H9 (cell line): ENCODE data around the gene CFAP100. TPM values are rescaled to one million over a fixed set of nuclear protein-coding genes. Genes with fewer than 3 reads are reported as not detected.
A peak's percentile ranks its signal among the peaks of the same experiment; 100 is the strongest.

Experiments used
- DNase-seq: peaks from one replicate; pipeline ENCODE4 v3.0.0-alpha.2; 2017
- H2AFZ ChIP-seq: one replicate; pipeline ENCODE4 v1.6.1; 2013; ENCODE audit warnings: mild to moderate bottlenecking, low read length, control low read depth, moderate library complexity
- H2AK5ac ChIP-seq: 2 replicates; pipeline ENCODE4 v1.6.1; 2013; ENCODE audit warnings: low read length, control low read depth, mixed read lengths; ENCODE audit not compliant: insufficient read length
- H2BK120ac ChIP-seq: one replicate; pipeline ENCODE4 v1.6.1; 2013; ENCODE audit warnings: low read depth, mild to moderate bottlenecking, low read length, control low read depth, inconsistent platforms; ENCODE audit not compliant: poor library complexity, severe bottlenecking
- H2BK12ac ChIP-seq: 2 replicates; pipeline ENCODE4 v1.6.1; 2013; ENCODE audit warnings: low read length, control low read depth, mixed read lengths, low read depth; ENCODE audit not compliant: insufficient read length
- H2BK15ac ChIP-seq: 2 replicates; pipeline ENCODE4 v1.6.1; 2013; ENCODE audit warnings: low read depth, low read length, control low read depth
- H2BK20ac ChIP-seq: one replicate; pipeline ENCODE4 v1.6.1; 2013; ENCODE audit warnings: low read depth, mild to moderate bottlenecking, low read length, control low read depth, inconsistent platforms; ENCODE audit not compliant: poor library complexity, severe bottlenecking
- H2BK5ac ChIP-seq: 2 replicates; pipeline ENCODE4 v1.6.1; 2013; ENCODE audit warnings: low read length, control low read depth, mixed read lengths; ENCODE audit not compliant: insufficient read length
- H3K14ac ChIP-seq: 2 replicates; pipeline ENCODE4 v1.6.1; 2013; ENCODE audit warnings: low read length, control low read depth; ENCODE audit not compliant: insufficient read depth
- H3K18ac ChIP-seq: 2 replicates; pipeline ENCODE4 v1.6.1; 2013; ENCODE audit warnings: low read depth, mild to moderate bottlenecking, mixed read lengths, low read length, control low read depth; ENCODE audit not compliant: insufficient read length
- H3K23ac ChIP-seq: 2 replicates; pipeline ENCODE4 v1.6.1; 2013; ENCODE audit warnings: low read length, control low read depth, mixed read lengths, low read depth; ENCODE audit not compliant: insufficient read length
- H3K23me2 ChIP-seq: 2 replicates; pipeline ENCODE4 v1.6.1; 2013; ENCODE audit warnings: low read depth, mild to moderate bottlenecking, mixed read lengths, low read length, control low read depth; ENCODE audit not compliant: insufficient read length, poor library complexity, severe bottlenecking
- H3K27ac ChIP-seq: 2 replicates; pipeline ENCODE4 v1.5.1; 2013; ENCODE audit warnings: low read length, control low read depth, mixed read lengths, low read depth; ENCODE audit not compliant: insufficient read length
- H3K27me3 ChIP-seq: 2 replicates; pipeline ENCODE4 v1.6.1; 2013; ENCODE audit warnings: low read length, control low read depth, inconsistent platforms; ENCODE audit not compliant: insufficient read depth
- H3K4ac ChIP-seq: 2 replicates; pipeline ENCODE4 v1.6.1; 2013; ENCODE audit warnings: low read depth, mild to moderate bottlenecking, control low read depth, inconsistent platforms, low read length, moderate library complexity
- H3K4me1 ChIP-seq: 2 replicates; pipeline ENCODE4 v1.6.1; 2013; ENCODE audit warnings: low read length, control low read depth, inconsistent platforms; ENCODE audit not compliant: insufficient read depth
- H3K4me2 ChIP-seq: 2 replicates; pipeline ENCODE4 v1.6.1; 2013; ENCODE audit warnings: low read length, control low read depth, mixed read lengths; ENCODE audit not compliant: insufficient read length, insufficient read depth
- H3K56ac ChIP-seq: 2 replicates; pipeline ENCODE4 v1.6.1; 2013; ENCODE audit warnings: low read depth, mild to moderate bottlenecking, mixed read lengths, low read length, control low read depth; ENCODE audit not compliant: insufficient read length
- H3K79me1 ChIP-seq: 2 replicates; pipeline ENCODE4 v1.6.1; 2013; ENCODE audit warnings: low read depth, mild to moderate bottlenecking, moderate library complexity, low read length, control low read depth, inconsistent platforms; ENCODE audit not compliant: insufficient read depth, poor library complexity, severe bottlenecking
- H3K79me2 ChIP-seq: 2 replicates; pipeline ENCODE4 v1.6.1; 2013; ENCODE audit warnings: low read length, control low read depth, inconsistent platforms; ENCODE audit not compliant: insufficient read depth
- H3K9ac ChIP-seq: 2 replicates; pipeline ENCODE4 v1.6.1; 2013; ENCODE audit warnings: low read length, control low read depth, mixed read lengths; ENCODE audit not compliant: insufficient read length; ENCODE audit errors: extremely low read depth
- H3K9me3 ChIP-seq: one replicate; pipeline ENCODE4 v1.6.1; 2013; ENCODE audit warnings: low read depth, low read length, inconsistent platforms; ENCODE audit not compliant: control insufficient read depth
- H3T11ph ChIP-seq: one replicate; pipeline ENCODE4 v1.6.1; 2013; ENCODE audit warnings: mild to moderate bottlenecking, low read length, control low read depth, inconsistent platforms
- H4K20me1 ChIP-seq: one replicate; pipeline ENCODE4 v1.6.1; 2013; ENCODE audit not compliant: control insufficient read depth, insufficient read length, insufficient read depth
- H4K5ac ChIP-seq: 2 replicates; pipeline ENCODE4 v1.6.1; 2013; ENCODE audit warnings: low read depth, mild to moderate bottlenecking, mixed read lengths, low read length, control low read depth; ENCODE audit not compliant: insufficient read length
- H4K8ac ChIP-seq: replicated peaks from 2 replicates; pipeline ENCODE4 v1.6.1; 2013; ENCODE audit warnings: low read length, control low read depth, mixed read lengths, low read depth; ENCODE audit not compliant: insufficient read length
- H4K91ac ChIP-seq: 2 replicates; pipeline ENCODE4 v1.6.1; 2013; ENCODE audit warnings: low read depth, mild to moderate bottlenecking, moderate library complexity, mixed read lengths, low read length, control low read depth; ENCODE audit not compliant: insufficient read length
- H3K27ac Mint-ChIP-seq, 3 experiments: 2 replicates in 2 of 3; 3 replicates in 1 of 3; pipeline ENCODE4 v1.8.0; 2020 to 2021; ENCODE audit warnings: mixed read lengths in 3 of 3, mild to moderate bottlenecking in 1 of 3, moderate library complexity in 1 of 3
- H3K27me3 Mint-ChIP-seq: 2 replicates; pipeline ENCODE4 v1.8.0; 2021; ENCODE audit warnings: low read depth, mild to moderate bottlenecking, moderate library complexity, mixed read lengths
- H3K36me3 Mint-ChIP-seq, 3 experiments: 2 replicates in 2 of 3; 3 replicates in 1 of 3; pipeline ENCODE4 v1.8.0; 2020 to 2021; ENCODE audit warnings: low read depth in 3 of 3, mixed read lengths in 3 of 3; ENCODE audit not compliant: insufficient read depth in 1 of 3
- H3K4me1 Mint-ChIP-seq, 2 experiments: 2 replicates each; pipeline ENCODE4 v1.8.0; 2020; ENCODE audit warnings: mixed read lengths in 2 of 2
- H3K4me3 Mint-ChIP-seq, 2 experiments: 2 replicates in 1 of 2; 3 replicates in 1 of 2; pipeline ENCODE4 v1.8.0; 2020 to 2021; ENCODE audit warnings: mild to moderate bottlenecking in 2 of 2, mixed read lengths in 2 of 2, moderate library complexity in 1 of 2
- H3K9me3 Mint-ChIP-seq, 2 experiments: 2 replicates in 1 of 2; 3 replicates in 1 of 2; pipeline ENCODE4 v1.8.0; 2020; ENCODE audit warnings: mild to moderate bottlenecking in 2 of 2, mixed read lengths in 2 of 2, moderate library complexity in 1 of 2
- CTCF ChIP-seq: fragments of 200-600 bp; sonication (generic); conservative IDR thresholded peaks from 3 replicates; pipeline ENCODE4 v1.8.0; 2021; ENCODE audit warnings: antibody characterized with exemption, mild to moderate bottlenecking
- WGBS: extraction: QIAGEN DNeasy Blood & Tissue Kit; methylation state at CpG from one replicate; pipeline ENCODE4 v1.1.7; 2013; ENCODE audit warnings: missing lambda C conversion rate, low lambda C conversion rate, mixed read lengths; ENCODE audit not compliant: insufficient read length; ENCODE audit errors: extremely low coverage; 5-methylcytosine and 5-hydroxymethylcytosine counted together
- total RNA-seq: library from RNA; stranded (reverse); gene quantifications from 2 replicates; pipeline ENCODE4 v1.2.1, GENCODE V29; 2021

Gene CFAP100
- total RNA-seq, 1 experiment from 2014 or later = 0.44 TPM

GRCh38 chr3:126482503-126483255 lies 88.0 kb downstream of the CFAP100 start:
- TF ChIP-seq CTCF = no peak
- no peaks in the 10 kb centered on the region for H3K23me2 ChIP-seq
- no peak overlapping the region for H2BK12ac ChIP-seq
- DNase-seq = no peak
- Mint-ChIP-seq H3K4me3 (0 out of 5 replicates have a peak overlapping the region, but pooled peaks of 1 of the 2 experiments have one; percentile 32), H3K9me3 (no peaks in the 10 kb centered on the region; a peak in 2 of 5 replicates), H3K36me3 (no peaks in the 10 kb centered on the region), H3K4me1 (peaks cover 29 to 36% of the 10 kb centered on the region in 2 experiments), H3K27me3 (peaks cover 5% of the 10 kb centered on the region), H3K27ac (peak overlapping the region in 1 of 3 experiments; percentile 22; a peak in 2 of 7 replicates)
- H3K79me2 ChIP-seq = no peaks in the 10 kb centered on the region
- H3K9me3 ChIP-seq = no peaks in the 10 kb centered on the region
- no peak overlapping the region for H3K9ac ChIP-seq
- H3K23ac ChIP-seq = no peak overlapping the region
- H2BK20ac ChIP-seq = no peak overlapping the region
- no peak overlapping the region for H3K4ac ChIP-seq
- peaks cover 8% of the 10 kb centered on the region; the same call in 1 of the 2 replicates for H3K4me1 ChIP-seq
- H2BK120ac ChIP-seq = no peak overlapping the region
- H2BK5ac ChIP-seq = no peak overlapping the region
- H3K79me1 ChIP-seq = no peaks in the 10 kb centered on the region
- no peak overlapping the region for H2BK15ac ChIP-seq
- H3K56ac ChIP-seq = no peak overlapping the region
- H3K18ac ChIP-seq = no peak overlapping the region
- no peak overlapping the region for H3K4me2 ChIP-seq
- H4K91ac ChIP-seq = no peak overlapping the region
- H3K27me3 ChIP-seq = no peaks in the 10 kb centered on the region
- no peak overlapping the region for H3K14ac ChIP-seq
- no peaks in the 10 kb centered on the region for H4K20me1 ChIP-seq
- no peak overlapping the region for H3T11ph ChIP-seq
- H4K5ac ChIP-seq = no peak overlapping the region
- H4K8ac ChIP-seq = no peak overlapping the region
- H3K27ac ChIP-seq = no peak overlapping the region
- whole genome bisulfite sequencing = no CpG with 5 or more reads among the region's 15 CpGs
- H2AK5ac ChIP-seq = no peak overlapping the region
- H2AFZ ChIP-seq = no peak overlapping the region
